ACC112 (cell line): ENCODE measurements around the gene HOXD9.

Experiments used
- H2AFZ ChIP-seq: fragments of 200-600 bp; sonication (generic); one replicate; pipeline ENCODE4 v1.6.0; 2017; ENCODE audit warnings: antibody characterized with exemption, low read length; ENCODE audit not compliant: unreplicated experiment
- H3K27ac ChIP-seq: fragments of 200-600 bp; sonication (generic); 2 replicates; pipeline ENCODE4 v1.5.1; 2014; ENCODE audit warnings: low read depth, mild to moderate bottlenecking, antibody characterized with exemption, low read length, moderate library complexity
- H3K27me3 ChIP-seq: fragments of 200-600 bp; sonication (generic); 2 replicates; pipeline ENCODE4 v1.6.1; 2014; ENCODE audit warnings: mild to moderate bottlenecking, antibody characterized with exemption, low read length, moderate library complexity, mixed read lengths; ENCODE audit not compliant: insufficient read depth
- H3K36me3 ChIP-seq: fragments of 200-600 bp; sonication (generic); 2 replicates; pipeline ENCODE4 v1.6.1; 2016; ENCODE audit warnings: mild to moderate bottlenecking, antibody characterized with exemption, low read length, moderate library complexity, mixed read lengths; ENCODE audit not compliant: insufficient read depth
- H3K4me1 ChIP-seq: fragments of 200-600 bp; sonication (generic); one replicate; pipeline ENCODE4 v1.6.1; 2016; ENCODE audit warnings: low read length, mixed read lengths; ENCODE audit not compliant: insufficient read depth, unreplicated experiment, control insufficient read depth
- H3K4me3 ChIP-seq: fragments of 200-600 bp; sonication (generic); 2 replicates; pipeline ENCODE4 v1.5.1; 2014; ENCODE audit warnings: mild to moderate bottlenecking, low read depth, low read length
- H3K79me2 ChIP-seq: fragments of 200-600 bp; sonication (generic); one replicate; pipeline ENCODE4 v1.6.0; 2016; ENCODE audit warnings: low read length; ENCODE audit not compliant: control insufficient read depth, unreplicated experiment, insufficient read depth

The HOXD9 gene

DNA sequence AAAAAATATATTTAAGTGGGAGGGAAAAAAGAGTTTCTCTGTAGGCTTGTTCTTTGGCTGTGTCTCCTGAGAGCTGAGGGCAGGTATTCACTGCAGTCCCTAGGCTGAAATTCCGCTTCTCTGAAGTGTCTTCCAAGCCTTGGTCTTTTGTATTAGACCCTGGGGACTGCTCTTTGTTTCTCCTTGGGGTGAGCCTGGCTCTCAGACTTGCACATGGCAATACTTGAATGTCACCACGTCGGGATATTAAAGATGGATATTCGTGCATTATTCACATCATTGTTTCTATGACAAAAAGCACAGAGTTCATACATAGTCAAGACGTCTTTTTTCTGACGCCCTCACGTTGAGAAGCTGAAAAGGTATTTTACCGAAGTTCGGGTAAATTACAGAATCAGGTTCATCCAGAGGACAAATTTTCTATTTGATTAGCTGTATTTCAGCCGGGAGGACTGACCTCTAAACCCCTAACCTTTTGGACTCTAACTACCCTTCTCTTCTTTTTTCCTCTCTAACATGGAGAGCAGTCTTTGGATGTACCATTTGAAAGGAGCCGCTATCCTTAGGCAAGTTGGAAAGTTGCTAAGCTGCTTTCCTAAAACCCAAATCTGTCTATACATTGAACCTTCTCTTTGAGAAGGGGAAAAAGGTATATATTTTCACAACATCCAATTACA lies 32.2 kb downstream of the HOXD9 start:
- Histone ChIP-seq H2AFZ (no peak overlapping the region), H3K79me2 (no peaks in the 10 kb centered on the region), H3K4me1 (no peaks in the 10 kb centered on the region), H3K27ac (no peak overlapping the region), H3K27me3 (no peaks in the 10 kb centered on the region), H3K36me3 (0 out of 2 replicates have a peak, but pooled peaks cover 1% of the 10 kb centered on the region), H3K4me3 (no peak overlapping the region)

GRCh38 chr2:176155356-176156044 lies 33.0 kb downstream of the HOXD9 start:
- Histone ChIP-seq H3K27ac (no peak overlapping the region), H3K36me3 (no peaks in the 10 kb centered on the region), H3K79me2 (no peaks in the 10 kb centered on the region), H3K4me3 (no peak overlapping the region), H3K4me1 (no peaks in the 10 kb centered on the region), H3K27me3 (no peaks in the 10 kb centered on the region), H2AFZ (no peak overlapping the region)

DNA sequence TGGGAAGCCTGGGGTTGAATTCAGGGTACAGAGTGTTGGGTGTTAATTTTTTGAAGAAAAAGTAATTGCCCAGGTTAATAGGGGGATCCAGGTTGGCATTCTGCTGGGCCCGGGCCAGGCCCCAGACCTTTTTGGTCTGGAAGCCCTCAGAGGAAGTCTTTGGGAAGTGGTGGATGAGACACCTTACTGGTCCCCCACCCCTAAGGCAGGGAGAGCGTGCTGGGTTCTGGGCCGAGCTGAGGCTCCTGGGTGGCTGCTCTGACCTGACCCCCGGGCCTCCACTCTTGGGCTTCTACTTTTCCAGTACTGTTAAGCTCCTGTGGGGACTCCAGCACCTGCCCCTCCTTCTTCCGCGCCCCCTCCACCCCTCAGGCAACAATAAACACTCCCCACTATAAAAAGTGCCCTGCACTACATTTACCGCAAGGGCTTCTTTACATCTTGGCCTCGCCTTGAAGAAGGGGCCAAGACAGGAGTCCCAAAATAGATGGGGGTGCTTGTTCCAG lies 33.8 kb downstream of the HOXD9 start:
- no peak overlapping the region for H3K27ac ChIP-seq
- no peaks in the 10 kb centered on the region for H3K36me3 ChIP-seq
- peaks cover 2% of the 10 kb centered on the region for H3K4me1 ChIP-seq
- H3K4me3 ChIP-seq, result no peak overlapping the region
- no peaks in the 10 kb centered on the region for H3K79me2 ChIP-seq
- no peaks in the 10 kb centered on the region for H3K27me3 ChIP-seq
- no peak overlapping the region for H2AFZ ChIP-seq

GRCh38 chr2:176156807-176157498 lies 34.4 kb downstream of the HOXD9 start, which contains the start of gene HOXD3:
HOXD3 (plus strand) TSS chr2:176157307; CDS start chr2:176169115, 11,808 bp downstream.
- H2AFZ ChIP-seq, result no peak within 1 kb of the TSS
- peak within 1 kb of the TSS; percentile 57 for H3K4me3 ChIP-seq

GRCh38 chr2:176157499-176158185 lies 35.1 kb downstream of the HOXD9 start:
- H3K79me2 ChIP-seq, result no peaks in the 10 kb centered on the region
- H3K27me3 ChIP-seq, result no peaks in the 10 kb centered on the region

More at GRCh38 chr2:176156807-176157498, 34.4 kb downstream of the HOXD9 start, which contains the start of gene HOXD3:
- peaks cover 7% of the 10 kb centered on the region for H3K4me1 ChIP-seq
- H3K27ac ChIP-seq, result no peak within 1 kb of the TSS
- H3K27me3 ChIP-seq, result no peaks in the 10 kb centered on the region
- no peaks in the 10 kb centered on the region for H3K36me3 ChIP-seq
- H3K79me2 ChIP-seq, result no peaks in the 10 kb centered on the region

DNA sequence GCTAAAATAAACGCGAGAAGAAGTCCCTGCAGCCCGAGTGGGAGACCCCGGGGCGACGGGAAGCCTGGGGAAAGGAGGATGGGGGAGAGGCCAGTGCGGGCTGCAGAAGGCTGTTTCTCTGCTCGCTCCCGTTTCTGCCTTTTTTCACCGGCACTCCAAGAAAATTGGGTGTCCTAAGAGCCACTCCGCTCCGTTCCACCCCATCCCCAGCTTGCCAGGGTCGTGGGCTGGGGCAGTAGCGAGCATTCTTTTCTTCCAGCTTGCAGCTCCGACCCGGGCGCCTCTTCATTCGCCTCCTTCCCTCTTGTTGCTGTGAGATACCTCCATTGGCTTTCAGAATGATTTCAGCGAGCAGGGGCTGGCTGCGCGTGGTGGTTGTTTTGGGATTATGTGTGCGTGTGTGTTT lies 35.7 kb downstream of the HOXD9 start:
- Histone ChIP-seq H3K36me3 (no peaks in the 10 kb centered on the region), H3K79me2 (no peaks in the 10 kb centered on the region), H3K4me1 (peaks cover 7% of the 10 kb centered on the region), H3K27ac (no peak overlapping the region), H3K4me3 (no peak overlapping the region), H3K27me3 (no peaks in the 10 kb centered on the region), H2AFZ (no peak overlapping the region)

More at GRCh38 chr2:176157499-176158185, 35.1 kb downstream of the HOXD9 start:
- H3K27ac ChIP-seq, result no peak overlapping the region
- H3K4me3 ChIP-seq, result peak overlapping the region; percentile 57
- H2AFZ ChIP-seq, result no peak overlapping the region
- no peaks in the 10 kb centered on the region for H3K36me3 ChIP-seq
- H3K4me1 ChIP-seq, result peaks cover 7% of the 10 kb centered on the region

DNA sequence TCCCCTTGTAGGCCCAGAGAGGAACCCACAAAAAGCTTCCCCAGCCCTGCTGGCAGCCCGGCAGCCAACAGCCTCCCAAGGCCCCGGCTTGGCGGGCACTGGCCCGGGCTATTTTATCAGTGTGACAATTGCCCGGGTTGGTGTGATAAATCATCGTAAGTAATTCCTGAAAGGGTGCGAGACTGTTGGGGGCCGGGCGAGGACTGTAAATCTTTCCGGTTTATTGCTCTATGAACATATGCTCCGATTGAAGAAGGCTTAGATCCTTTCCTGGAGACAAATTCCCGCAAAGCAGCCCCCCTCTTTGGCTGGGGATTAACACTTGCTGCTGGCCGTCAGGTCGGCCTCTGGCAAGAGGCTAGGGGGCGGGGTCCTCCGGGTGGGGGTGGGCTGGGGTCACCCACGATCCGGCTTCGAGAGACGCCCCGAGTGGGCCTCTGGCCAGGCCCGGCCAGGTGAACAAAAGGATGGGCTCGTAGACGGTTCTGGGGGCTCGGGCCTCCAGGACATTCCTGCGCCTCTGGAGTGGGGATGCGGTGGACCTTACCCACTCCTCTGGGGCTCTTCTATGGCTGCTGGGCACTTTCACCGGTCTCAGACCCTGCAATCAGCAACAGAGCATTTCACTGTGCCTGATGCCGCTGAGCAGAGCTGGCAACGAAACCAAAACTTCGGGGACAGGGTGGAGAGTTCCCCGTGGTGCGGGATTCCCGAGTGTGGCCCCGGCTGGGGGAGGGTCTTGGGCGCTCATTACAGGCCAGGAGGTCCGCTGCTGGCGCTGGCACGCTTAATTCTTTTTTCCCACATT lies 36.5 kb downstream of the HOXD9 start:
- Histone ChIP-seq H3K79me2 (no peaks in the 10 kb centered on the region), H3K27ac (no peak overlapping the region), H3K4me3 (no peak overlapping the region), H3K27me3 (no peaks in the 10 kb centered on the region), H2AFZ (no peak overlapping the region), H3K4me1 (peaks cover 7% of the 10 kb centered on the region), H3K36me3 (no peaks in the 10 kb centered on the region)

GRCh38 chr2:176159663-176160250 lies 37.2 kb downstream of the HOXD9 start:
- Histone ChIP-seq H3K27me3 (no peaks in the 10 kb centered on the region), H3K27ac (no peak overlapping the region), H3K4me1 (peaks cover 7% of the 10 kb centered on the region), H3K79me2 (no peaks in the 10 kb centered on the region), H3K36me3 (no peaks in the 10 kb centered on the region), H2AFZ (peak overlapping the region; percentile 54), H3K4me3 (peak overlapping the region; percentile 76)

DNA sequence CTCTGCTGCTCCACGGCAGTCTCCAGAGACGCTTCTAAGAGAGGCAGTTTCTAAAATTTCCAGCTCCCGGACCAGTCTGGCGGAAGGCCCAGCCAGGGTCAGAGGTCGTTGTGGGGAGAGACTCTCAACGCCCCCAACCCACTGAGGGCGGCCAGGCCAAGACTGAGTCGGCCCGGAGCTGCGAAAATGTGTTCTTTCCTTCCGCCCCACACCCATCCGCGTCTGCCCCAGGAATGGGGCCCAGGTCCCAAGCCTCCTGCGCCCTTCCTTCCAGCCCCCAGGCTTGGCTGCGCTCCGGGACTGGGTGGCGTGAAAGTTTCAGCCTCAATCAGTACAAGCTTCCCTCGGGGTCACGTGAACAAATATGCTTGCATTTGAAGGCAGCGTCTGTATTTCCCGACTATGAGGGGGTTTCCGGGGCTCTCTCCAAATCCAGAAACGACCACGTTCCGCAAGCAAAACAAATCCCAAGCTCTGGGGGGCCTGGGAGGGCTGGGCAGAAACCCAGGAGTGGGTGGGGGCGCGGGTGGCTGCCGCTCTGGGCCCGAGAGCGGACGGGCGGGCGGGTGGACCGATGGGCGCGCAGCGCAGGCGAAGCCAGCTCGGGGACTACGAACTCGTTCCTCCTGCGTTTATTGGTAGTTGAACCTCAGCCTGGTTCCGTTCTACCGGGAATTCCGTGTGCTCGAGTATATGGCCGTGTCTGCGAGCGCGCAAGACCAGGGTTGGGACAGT lies 37.9 kb downstream of the HOXD9 start:
- Histone ChIP-seq H3K4me3 (peak overlapping the region; percentile 76), H3K36me3 (no peaks in the 10 kb centered on the region), H3K27me3 (no peaks in the 10 kb centered on the region), H3K27ac (no peak overlapping the region), H3K79me2 (no peaks in the 10 kb centered on the region), H2AFZ (peak overlapping the region; percentile 54), H3K4me1 (peaks cover 7% of the 10 kb centered on the region)
